HL-60 (cell line): ENCODE results near the gene FAAP20.

ENCODE experiments used
- DNase-seq, 2 experiments: peaks; one replicate each; pipeline ENCODE4 v3.0.0-alpha.2; 2010 to 2020; ENCODE audit warnings: low read depth in 1 of 2, low spot score in 1 of 2
- H3K27ac ChIP-seq: fragments of 250-450 bp; sonication (Bioruptor Pico); replicated peaks from 2 replicates; pipeline ENCODE4 v1.5.1; 2020; ENCODE audit warnings: mild to moderate bottlenecking, moderate library complexity
- H3K27me3 ChIP-seq: fragments of 250-450 bp; sonication (Bioruptor Pico); 2 replicates; pipeline ENCODE4 v1.5.1; 2021; ENCODE audit warnings: mild to moderate bottlenecking, moderate library complexity; ENCODE audit not compliant: insufficient read depth, poor library complexity, severe bottlenecking
- H3K4me3 ChIP-seq: replicated peaks from 2 replicates; pipeline ENCODE4 v1.5.1; 2011; ENCODE audit warnings: mild to moderate bottlenecking, control low read depth, low read length; ENCODE audit not compliant: insufficient read depth
- CTCF ChIP-seq: IDR thresholded peaks from one replicate; pipeline ENCODE4 v1.5.1; 2011; ENCODE audit warnings: low read length, control low read depth, inconsistent platforms; ENCODE audit not compliant: insufficient read depth
- GABPA ChIP-seq: IDR thresholded peaks from 2 replicates; pipeline ENCODE4 v1.6.1; 2012; ENCODE audit warnings: low read depth
- POLR2AphosphoS5 ChIP-seq: IDR thresholded peaks from 2 replicates; pipeline ENCODE4 v1.6.1; 2012; ENCODE audit warnings: low read depth
- REST ChIP-seq: IDR thresholded peaks from 2 replicates; pipeline ENCODE4 v1.6.1; 2012; ENCODE audit warnings: low read depth; ENCODE audit not compliant: insufficient replicate concordance
- SPI1 ChIP-seq: IDR thresholded peaks from 2 replicates; pipeline ENCODE4 v1.6.1; 2012; ENCODE audit warnings: low read depth, mild to moderate bottlenecking, borderline replicate concordance

Gene FAAP20

GRCh38 chr1:2175681-2176454, 18.7 kb downstream of the FAAP20 start:
- no peaks in the 10 kb centered on the region for H3K27me3 ChIP-seq
- no peak for DNase-seq
- TF ChIP-seq POLR2AphosphoS5 = no peak
- TF ChIP-seq SPI1 = no peak
- no peak for TF ChIP-seq GABPA
- TF ChIP-seq CTCF = no peak
- no peak for TF ChIP-seq REST
- no peak overlapping the region for H3K4me3 ChIP-seq
- no peak overlapping the region for H3K27ac ChIP-seq

GRCh38 chr1:2175055-2175414, 19.5 kb downstream of the FAAP20 start:
- DNase-seq = no peak
- no peak for TF ChIP-seq REST
- TF ChIP-seq SPI1 = no peak
- no peak for TF ChIP-seq CTCF
- TF ChIP-seq POLR2AphosphoS5 = no peak
- Histone ChIP-seq H3K4me3 (no peak overlapping the region), H3K27me3 (no peaks in the 10 kb centered on the region), H3K27ac (no peak overlapping the region)

- Histone ChIP-seq H3K4me3 (no peak overlapping the region), H3K27me3 (no peaks in the 10 kb centered on the region), H3K27ac (peak overlapping the region; percentile 29; the same call in 1 of the 2 replicates)
- TF ChIP-seq REST (no peak), CTCF (peak; percentile 86)
- peak; percentile 58 to 60 for DNase-seq
Observed at GRCh38 chr1:2174348-2175054, 20.1 kb downstream of the FAAP20 start.
